ENCODE measurements around the gene CD2.
"Not testable (repeated sequence)": the region's sequence is repeated elsewhere in the genome, so short reads cannot be mapped to it uniquely, and the experiment has no call there.

- not testable (repeated sequence) for TF ChIP-seq POLR2AphosphoS5, POLR2A, CTCF, EP300 (IDR thresholded peaks at IDR 0.05)
Observed at GRCh38 chr1:116758456-116758815, 4.2 kb downstream of the CD2 start.
